Muscle layer of duodenum (tissue), 2 donors: ENCODE measurements around the gene TMEM144.

Experiments
- H3K27ac ChIP-seq: one replicate; pipeline ENCODE4 v1.7.0; 2013; ENCODE audit warnings: mild to moderate bottlenecking, low read length
- H3K27me3 ChIP-seq: one replicate; pipeline ENCODE4 v1.7.0; 2013; ENCODE audit warnings: low read depth, mild to moderate bottlenecking, control low read depth, low read length
- H3K36me3 ChIP-seq, 2 donors: one replicate each; pipeline ENCODE4 v1.7.0; 2013; ENCODE audit warnings: low read length in 2 of 2, control low read depth in 1 of 2, mild to moderate bottlenecking in 1 of 2; ENCODE audit not compliant: insufficient read depth in 2 of 2, control insufficient read depth in 1 of 2
- H3K4me1 ChIP-seq, 2 donors: one replicate each; pipeline ENCODE4 v1.7.0; 2013; ENCODE audit warnings: low read length in 2 of 2, mild to moderate bottlenecking in 2 of 2, control low read depth in 1 of 2, moderate library complexity in 1 of 2; ENCODE audit not compliant: insufficient read depth in 2 of 2, control insufficient read depth in 1 of 2
- H3K4me3 ChIP-seq, 2 donors: one replicate each; pipeline ENCODE4 v1.7.0; 2013; ENCODE audit warnings: low read length in 2 of 2, low read depth in 1 of 2, mild to moderate bottlenecking in 1 of 2
- H3K9me3 ChIP-seq, 2 donors: one replicate each; pipeline ENCODE4 v1.7.0; 2013; ENCODE audit warnings: low read length in 2 of 2, control low read depth in 1 of 2, mild to moderate bottlenecking in 1 of 2; ENCODE audit not compliant: control insufficient read depth in 1 of 2
- donor health status: healthy.

The TMEM144 gene

GRCh38 chr4:158300012-158300411, 89.7 kb downstream of the TMEM144 start:
- Histone ChIP-seq H3K4me3 (no peak overlapping the region), H3K27ac (no peak overlapping the region), H3K36me3 (no peaks in the 10 kb centered on the region), H3K4me1 (no peaks in the 10 kb centered on the region), H3K9me3 (no peaks in the 10 kb centered on the region), H3K27me3 (no peaks in the 10 kb centered on the region)

GRCh38 chr4:158302076-158302866, 92.0 kb downstream of the TMEM144 start:
- H3K36me3 ChIP-seq, result no peaks in the 10 kb centered on the region
- H3K27ac ChIP-seq, result no peak overlapping the region
- no peaks in the 10 kb centered on the region for H3K9me3 ChIP-seq
- no peak overlapping the region for H3K4me3 ChIP-seq
- no peaks in the 10 kb centered on the region for H3K4me1 ChIP-seq
- no peaks in the 10 kb centered on the region for H3K27me3 ChIP-seq

- no peaks in the 10 kb centered on the region for H3K36me3 ChIP-seq
Measured at GRCh38 chr4:158304694-158305093, 94.4 kb downstream of the TMEM144 start.

More at GRCh38 chr4:158304694-158305093, 94.4 kb downstream of the TMEM144 start:
- Histone ChIP-seq H3K9me3 (no peaks in the 10 kb centered on the region), H3K27ac (no peak overlapping the region), H3K4me3 (no peak overlapping the region), H3K27me3 (no peaks in the 10 kb centered on the region), H3K4me1 (no peaks in the 10 kb centered on the region)
